Uterine smooth muscle cell (primary cell): ENCODE results near the gene LHX8. TPM values are rescaled to one million over a fixed set of nuclear protein-coding genes. Genes with fewer than 3 reads are reported as not detected.

Experiments
- total RNA-seq: library from RNA; depleted of rRNA; stranded (reverse); fragments of >200 nt; gene quantifications from 2 replicates; pipeline ENCODE4 v1.2.3, GENCODE V29; 2014

LHX8 gene
- total RNA-seq: not detected in 2 replicates

DNA sequence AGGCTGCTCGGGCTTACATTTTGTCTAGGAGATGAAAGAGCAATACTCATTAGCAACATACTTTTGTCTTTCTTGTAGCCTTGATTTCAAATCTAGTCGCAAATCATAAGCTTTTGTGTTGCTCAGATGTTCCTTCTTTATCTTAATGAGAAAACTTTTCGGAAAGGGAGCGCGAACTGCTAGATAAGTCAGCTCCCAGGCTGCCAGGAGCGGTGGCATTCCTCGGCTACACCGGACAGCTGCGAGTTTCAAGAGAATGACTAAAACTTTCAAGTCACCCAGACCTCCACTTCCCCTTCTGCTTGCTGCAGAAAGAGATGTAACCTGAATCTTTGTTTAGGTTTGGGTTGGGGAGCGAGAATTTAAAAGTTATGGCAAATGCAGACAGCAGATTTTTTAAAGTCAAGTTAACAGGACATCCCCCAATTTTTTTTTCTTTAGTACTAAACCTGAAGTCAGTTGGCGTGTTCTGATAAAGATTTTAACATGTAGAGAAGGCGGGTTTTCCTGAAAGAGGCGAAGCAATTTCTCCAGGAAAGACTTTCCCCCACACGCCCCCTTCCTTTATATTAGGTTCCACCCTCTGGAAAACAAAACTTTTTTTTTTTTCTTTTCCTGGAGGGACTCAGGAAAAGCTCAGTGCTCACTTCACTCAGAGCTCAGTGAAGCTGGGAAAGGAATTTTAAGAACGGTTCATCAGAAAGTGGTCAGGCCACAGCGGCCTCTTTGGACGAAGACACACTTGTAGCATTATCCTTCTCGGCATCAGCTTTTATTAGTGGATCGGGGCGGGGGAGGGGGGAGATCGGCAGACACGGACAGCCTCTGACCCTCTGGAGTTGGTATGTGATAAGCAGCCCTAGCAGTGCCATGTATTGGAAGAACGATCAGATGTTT lies at the start of gene LHX8:
Gene LHX8, plus strand, starts transcription at position 639 of the 897 bp plus-strand sequence. CDS start 2,227 bp downstream, outside the sequence.

